WERI-Rb-1 (cell line): ENCODE data around the gene RBM6.

Experiments
- DNase-seq: peaks from one replicate; pipeline ENCODE4 v3.0.0-alpha.2; 2020
- H3K27ac ChIP-seq: fragments of 250-450 bp; sonication (Bioruptor Pico); 2 replicates; pipeline ENCODE4 v1.5.1; 2020; ENCODE audit warnings: mild to moderate bottlenecking, moderate library complexity
- H3K27me3 ChIP-seq: fragments of 250-450 bp; sonication (Bioruptor Pico); 2 replicates; pipeline ENCODE4 v1.5.1; 2021; ENCODE audit warnings: mild to moderate bottlenecking, low read depth, moderate library complexity; ENCODE audit not compliant: insufficient read depth, severe bottlenecking
- H3K36me3 ChIP-seq: fragments of 250-450 bp; sonication (Bioruptor Pico); 2 replicates; pipeline ENCODE4 v1.5.1; 2020; ENCODE audit warnings: mild to moderate bottlenecking, moderate library complexity
- H3K4me3 ChIP-seq: 2 replicates; pipeline ENCODE4 v1.5.1; 2011; ENCODE audit warnings: low read depth, mild to moderate bottlenecking, control low read depth, low read length
- H3K9me3 ChIP-seq: fragments of 250-450 bp; sonication (Bioruptor Pico); 2 replicates; pipeline ENCODE4 v1.5.1; 2021; ENCODE audit warnings: mild to moderate bottlenecking, moderate library complexity; ENCODE audit not compliant: severe bottlenecking
- CTCF ChIP-seq: IDR thresholded peaks from 2 replicates; pipeline ENCODE4 v1.5.1; 2011; ENCODE audit warnings: low read depth, mild to moderate bottlenecking, control low read depth, inconsistent platforms, low read length

The RBM6 gene

GRCh38 chr3:49976942-49977341 lies 37.0 kb downstream of the RBM6 start:
- DNase-seq, result no peak
- Histone ChIP-seq H3K36me3 (peaks cover 46% of the 10 kb centered on the region), H3K27ac (no peak overlapping the region), H3K27me3 (no peaks in the 10 kb centered on the region), H3K9me3 (no peaks in the 10 kb centered on the region), H3K4me3 (no peak overlapping the region)
- no peak for TF ChIP-seq CTCF

GRCh38 chr3:49984394-49984793 lies 44.4 kb downstream of the RBM6 start:
- DNase-seq, result no peak
- Histone ChIP-seq H3K27me3 (no peaks in the 10 kb centered on the region), H3K4me3 (no peak overlapping the region), H3K9me3 (no peaks in the 10 kb centered on the region), H3K36me3 (peaks cover 29% of the 10 kb centered on the region), H3K27ac (no peak overlapping the region)
- TF ChIP-seq CTCF, result no peak

- DNase-seq, result no peak
- H3K36me3 ChIP-seq, result peaks cover 21% of the 10 kb centered on the region
- H3K9me3 ChIP-seq, result no peaks in the 10 kb centered on the region
- no peaks in the 10 kb centered on the region for H3K27me3 ChIP-seq
- H3K27ac ChIP-seq, result no peak overlapping the region
- no peak overlapping the region for H3K4me3 ChIP-seq
- TF ChIP-seq CTCF, result no peak
Observed at GRCh38 chr3:49992326-49992725, 52.4 kb downstream of the RBM6 start.

- TF ChIP-seq CTCF, result no peak
- no peak for DNase-seq
- Histone ChIP-seq H3K9me3 (no peaks in the 10 kb centered on the region), H3K27me3 (no peaks in the 10 kb centered on the region), H3K36me3 (peaks cover 12% of the 10 kb centered on the region), H3K27ac (no peak overlapping the region), H3K4me3 (no peak overlapping the region)
Observed at GRCh38 chr3:49994476-49994875, 54.5 kb downstream of the RBM6 start.

- peaks cover 5% of the 10 kb centered on the region for H3K36me3 ChIP-seq
- DNase-seq, result no peak
Observed at GRCh38 chr3:49996016-49996415, 56.1 kb downstream of the RBM6 start.

More at GRCh38 chr3:49996016-49996415, 56.1 kb downstream of the RBM6 start:
- Histone ChIP-seq H3K27me3 (no peaks in the 10 kb centered on the region), H3K27ac (no peak overlapping the region), H3K4me3 (no peak overlapping the region), H3K9me3 (no peaks in the 10 kb centered on the region)
- no peak for TF ChIP-seq CTCF
